Measurements from ENCODE around the gene INTS3.

The INTS3 gene

GRCh38 chr1:153800516-153800915 is 72.7 kb downstream of the INTS3 start:
- Histone ChIP-seq H3K4me1 (ENCODE audit: insufficient read depth, insufficient read length) (peaks cover 7% of the 10 kb centered on the region), H3K9ac (ENCODE audit: insufficient read length, low read depth) (no peak overlapping the region)

GRCh38 chr1:153801028-153801625 is 73.3 kb downstream of the INTS3 start:
- DNase-seq (ENCODE audit: low read depth, low spot score): no peak
- Histone ChIP-seq H3K27me3 (ENCODE audit: insufficient read depth, insufficient read length) (no peaks in the 10 kb centered on the region), H3K9me3 (ENCODE audit: insufficient read depth, low read length) (no peaks in the 10 kb centered on the region), H3K4me3 (ENCODE audit: insufficient read length, low read depth) (no peak overlapping the region), H3K4me1 (ENCODE audit: insufficient read depth, insufficient read length) (peaks cover 7% of the 10 kb centered on the region), H3K9ac (ENCODE audit: insufficient read length, low read depth) (no peak overlapping the region), H3K36me3 (ENCODE audit: insufficient read depth, insufficient read length, low read length) (peaks cover 21% of the 10 kb centered on the region)
- TF ChIP-seq SUZ12 (IDR thresholded peaks at IDR 0.05; ENCODE audit: extremely low read depth, insufficient read depth, insufficient read length): no peak
- no peak for TF ChIP-seq ZNF274 (IDR thresholded peaks at IDR 0.05; ENCODE audit: low read depth, low read length)
- no peak for TF ChIP-seq YY1 (IDR thresholded peaks at IDR 0.05; ENCODE audit: insufficient read depth, insufficient read length)

More at GRCh38 chr1:153800516-153800915, 72.7 kb downstream of the INTS3 start:
- Histone ChIP-seq H3K4me3 (ENCODE audit: insufficient read length, low read depth) (no peak overlapping the region), H3K27me3 (ENCODE audit: insufficient read depth, insufficient read length) (no peaks in the 10 kb centered on the region), H3K9me3 (ENCODE audit: insufficient read depth, low read length) (no peaks in the 10 kb centered on the region), H3K36me3 (ENCODE audit: insufficient read depth, insufficient read length, low read length) (peaks cover 18% of the 10 kb centered on the region)
- no peak for DNase-seq (ENCODE audit: low read depth, low spot score)
- TF ChIP-seq YY1 (IDR thresholded peaks at IDR 0.05; ENCODE audit: insufficient read depth, insufficient read length) (no peak), SUZ12 (IDR thresholded peaks at IDR 0.05; ENCODE audit: extremely low read depth, insufficient read depth, insufficient read length) (no peak), ZNF274 (IDR thresholded peaks at IDR 0.05; ENCODE audit: low read depth, low read length) (no peak)

- Histone ChIP-seq H3K27me3 (ENCODE audit: insufficient read depth, insufficient read length) (no peaks in the 10 kb centered on the region), H3K9ac (ENCODE audit: insufficient read length, low read depth) (no peak overlapping the region), H3K4me1 (ENCODE audit: insufficient read depth, insufficient read length) (peaks cover 4% of the 10 kb centered on the region), H3K9me3 (ENCODE audit: insufficient read depth, low read length) (no peaks in the 10 kb centered on the region), H3K36me3 (ENCODE audit: insufficient read depth, insufficient read length, low read length) (peaks cover 23% of the 10 kb centered on the region), H3K4me3 (ENCODE audit: insufficient read length, low read depth) (no peak overlapping the region)
- no peak for TF ChIP-seq YY1 (IDR thresholded peaks at IDR 0.05; ENCODE audit: insufficient read depth, insufficient read length)
- TF ChIP-seq SUZ12 (IDR thresholded peaks at IDR 0.05; ENCODE audit: extremely low read depth, insufficient read depth, insufficient read length): no peak
- TF ChIP-seq ZNF274 (IDR thresholded peaks at IDR 0.05; ENCODE audit: low read depth, low read length): no peak
- DNase-seq (ENCODE audit: low read depth, low spot score): no peak
Observed at GRCh38 chr1:153801786-153802697, 74.2 kb downstream of the INTS3 start.

GRCh38 chr1:153803470-153804056 is 75.7 kb downstream of the INTS3 start:
- no peak for DNase-seq (ENCODE audit: low read depth, low spot score)
- no peak overlapping the region for H3K9ac ChIP-seq (ENCODE audit: insufficient read length, low read depth)

GRCh38 chr1:153804112-153804511 is 76.3 kb downstream of the INTS3 start:
- no peak for DNase-seq (ENCODE audit: low read depth, low spot score)
- Histone ChIP-seq H3K9me3 (ENCODE audit: insufficient read depth, low read length) (no peaks in the 10 kb centered on the region), H3K27me3 (ENCODE audit: insufficient read depth, insufficient read length) (no peaks in the 10 kb centered on the region), H3K4me3 (ENCODE audit: insufficient read length, low read depth) (no peak overlapping the region), H3K9ac (ENCODE audit: insufficient read length, low read depth) (no peak overlapping the region), H3K36me3 (ENCODE audit: insufficient read depth, insufficient read length, low read length) (peaks cover 43% of the 10 kb centered on the region), H3K4me1 (ENCODE audit: insufficient read depth, insufficient read length) (peaks cover 5% of the 10 kb centered on the region)
- TF ChIP-seq YY1 (IDR thresholded peaks at IDR 0.05; ENCODE audit: insufficient read depth, insufficient read length): no peak
- no peak for TF ChIP-seq ZNF274 (IDR thresholded peaks at IDR 0.05; ENCODE audit: low read depth, low read length)
- no peak for TF ChIP-seq SUZ12 (IDR thresholded peaks at IDR 0.05; ENCODE audit: extremely low read depth, insufficient read depth, insufficient read length)

More at GRCh38 chr1:153803470-153804056, 75.7 kb downstream of the INTS3 start:
- Histone ChIP-seq H3K4me3 (ENCODE audit: insufficient read length, low read depth) (no peak overlapping the region), H3K4me1 (ENCODE audit: insufficient read depth, insufficient read length) (peaks cover 3% of the 10 kb centered on the region), H3K36me3 (ENCODE audit: insufficient read depth, insufficient read length, low read length) (peaks cover 37% of the 10 kb centered on the region), H3K9me3 (ENCODE audit: insufficient read depth, low read length) (no peaks in the 10 kb centered on the region), H3K27me3 (ENCODE audit: insufficient read depth, insufficient read length) (no peaks in the 10 kb centered on the region)
- TF ChIP-seq SUZ12 (IDR thresholded peaks at IDR 0.05; ENCODE audit: extremely low read depth, insufficient read depth, insufficient read length) (no peak), ZNF274 (IDR thresholded peaks at IDR 0.05; ENCODE audit: low read depth, low read length) (no peak), YY1 (IDR thresholded peaks at IDR 0.05; ENCODE audit: insufficient read depth, insufficient read length) (no peak)

GRCh38 chr1:153805042-153805745 is 77.3 kb downstream of the INTS3 start:
- H3K9me3 ChIP-seq (ENCODE audit: insufficient read depth, low read length): no peaks in the 10 kb centered on the region
- H3K27me3 ChIP-seq (ENCODE audit: insufficient read depth, insufficient read length): no peaks in the 10 kb centered on the region
- H3K36me3 ChIP-seq (ENCODE audit: insufficient read depth, insufficient read length, low read length): peaks cover 48% of the 10 kb centered on the region
- H3K9ac ChIP-seq (ENCODE audit: insufficient read length, low read depth): no peak overlapping the region
- TF ChIP-seq SUZ12 (IDR thresholded peaks at IDR 0.05; ENCODE audit: extremely low read depth, insufficient read depth, insufficient read length): no peak
- TF ChIP-seq ZNF274 (IDR thresholded peaks at IDR 0.05; ENCODE audit: low read depth, low read length): no peak
- no peak for TF ChIP-seq YY1 (IDR thresholded peaks at IDR 0.05; ENCODE audit: insufficient read depth, insufficient read length)
- H3K4me1 ChIP-seq (ENCODE audit: insufficient read depth, insufficient read length): peaks cover 5% of the 10 kb centered on the region
- H3K4me3 ChIP-seq (ENCODE audit: insufficient read length, low read depth): no peak overlapping the region
- DNase-seq (ENCODE audit: low read depth, low spot score): no peak
